Measurements from ENCODE around the gene S100A1. TPM values are rescaled to one million over a fixed set of nuclear protein-coding genes. Genes with fewer than 3 reads are reported as not detected.
"Not testable (repeated sequence)": the region's sequence is repeated elsewhere in the genome, so short reads cannot be mapped to it uniquely, and the experiment has no call there.

S100A1 gene
- total RNA-seq, 2 experiments from 2014 or later: not detected

DNA sequence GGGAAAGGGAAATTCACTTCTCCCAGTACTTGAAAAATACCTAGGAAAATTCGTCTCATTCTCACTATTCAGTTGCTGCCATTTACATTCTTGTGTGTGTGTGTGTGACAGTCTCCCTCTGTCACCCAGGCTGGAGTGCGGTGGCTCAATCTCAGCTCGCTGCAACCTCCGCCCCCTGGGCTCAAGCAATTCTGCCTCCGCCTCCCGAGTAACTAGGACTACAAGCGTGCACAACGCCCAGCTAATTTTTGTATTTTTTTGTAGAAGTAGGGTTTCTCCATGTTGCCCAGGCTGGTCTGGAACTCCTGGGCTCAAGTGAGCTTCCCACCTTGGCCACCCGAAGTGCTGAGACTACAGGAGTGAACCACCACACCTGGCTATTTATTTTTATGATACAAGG, 31.4 kb downstream of the S100A1 start:
- Mint-ChIP-seq H3K4me3 (peak overlapping the region; percentile 98), H3K27me3 (ENCODE audit: low read depth) (no peaks in the 10 kb centered on the region), H3K9me3 (ENCODE audit: insufficient read depth) (no peaks in the 10 kb centered on the region), H3K27ac (peak overlapping the region; percentile 94), H3K36me3 (ENCODE audit: low read depth) (peaks cover 40% of the 10 kb centered on the region), H3K4me1 (ENCODE audit: low read depth) (peaks cover 17% of the 10 kb centered on the region)
- no peak for ATAC-seq
- CTCF ChIA-PET: interaction anchor here (0.7 to 1.8 kb wide), 8 partner anchors 8 to 1342 kb away, joined by 3 to 5 read pairs (median 3); partner anchors contain the start of genes CHTOP, ILF2 and RAB13
- DNase-seq: no peak
- POLR2A ChIA-PET: interaction anchor here (0.6 to 2.7 kb wide), 7 partner anchors 11 to 326 kb away, joined by 3 to 25 read pairs (median 5); partner anchors contain the start of genes CHTOP, ILF2, RAB13 and S100A1

DNA sequence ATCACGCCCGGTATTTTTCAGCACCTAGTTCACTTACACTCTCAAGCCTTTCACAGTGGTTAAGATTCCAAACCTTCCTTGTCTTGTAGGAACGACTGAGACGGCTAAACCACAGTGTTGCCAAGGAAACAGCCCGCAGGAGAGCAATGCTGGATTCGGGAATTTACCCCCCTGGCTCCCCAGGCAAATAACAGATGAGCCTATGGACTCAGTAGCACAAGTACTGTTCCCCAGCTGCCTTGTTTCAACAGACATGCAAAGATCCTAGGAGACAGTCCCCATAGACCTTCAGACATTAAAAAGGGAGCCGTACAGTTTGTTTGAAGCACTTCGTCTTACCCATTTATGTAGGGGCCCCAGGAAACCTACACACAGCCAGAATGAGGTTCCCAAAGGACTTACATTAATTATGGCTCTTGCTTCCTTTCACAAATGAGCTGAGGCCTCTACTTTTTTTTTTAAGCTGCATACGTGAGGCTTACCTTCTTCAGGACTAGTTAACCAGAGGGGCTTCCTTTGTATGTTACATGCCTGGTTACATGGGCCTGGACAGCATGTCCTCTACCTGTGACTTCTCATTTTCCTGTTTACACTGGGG, 33.0 kb downstream of the S100A1 start:
- peaks cover 54% of the 10 kb centered on the region for H3K36me3 Mint-ChIP-seq (ENCODE audit: low read depth)
- H3K4me3 Mint-ChIP-seq: peak overlapping the region; percentile 15
- H3K9me3 Mint-ChIP-seq (ENCODE audit: insufficient read depth): no peaks in the 10 kb centered on the region
- DNase-seq: no peak
- H3K27ac Mint-ChIP-seq: no peak overlapping the region
- no peak for ATAC-seq
- H3K4me1 Mint-ChIP-seq (ENCODE audit: low read depth): peaks cover 16% of the 10 kb centered on the region
- ChIA-PET CTCF (interaction anchor here (0.6 kb wide), 1 partner anchor 1320 kb away, joined by 3 read pairs; no protein-coding TSS in a partner anchor), POLR2A (interaction anchor here (0.7 to 1.2 kb wide), 3 partner anchors 14 to 28 kb away, joined by 3 read pairs; partner anchors contain the start of gene CHTOP)
- no peaks in the 10 kb centered on the region for H3K27me3 Mint-ChIP-seq (ENCODE audit: low read depth)

DNA sequence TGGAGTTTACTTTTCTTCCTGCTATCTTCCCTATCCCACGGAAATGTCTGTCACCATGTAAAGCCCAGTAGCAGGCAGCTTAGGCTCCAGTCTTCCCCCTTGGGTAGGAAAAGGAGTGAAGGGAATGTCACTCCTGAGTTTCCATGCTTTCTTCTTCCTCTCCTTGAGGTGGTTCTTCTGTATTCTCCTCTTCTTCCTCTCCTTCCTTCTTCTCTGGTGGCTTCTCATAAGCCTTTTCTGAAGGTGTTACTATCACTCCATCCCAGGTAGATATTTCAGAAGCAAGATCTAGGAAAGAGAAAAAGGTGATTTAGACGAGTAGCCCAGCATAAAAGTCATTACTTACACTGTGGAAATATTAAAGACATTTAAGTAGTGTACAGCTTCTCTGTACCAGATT, 34.0 kb downstream of the S100A1 start:
- CTCF ChIA-PET: no interaction called here
- peaks cover 16% of the 10 kb centered on the region for H3K4me1 Mint-ChIP-seq (ENCODE audit: low read depth)
- no peak overlapping the region for H3K4me3 Mint-ChIP-seq
- H3K36me3 Mint-ChIP-seq (ENCODE audit: low read depth): peaks cover 65% of the 10 kb centered on the region
- no peaks in the 10 kb centered on the region for H3K27me3 Mint-ChIP-seq (ENCODE audit: low read depth)
- ATAC-seq (no peak), DNase-seq (no peak)
- H3K27ac Mint-ChIP-seq: no peak overlapping the region
- POLR2A ChIA-PET: interaction anchor here (1.2 kb wide), 1 partner anchor 24 kb away, joined by 3 read pairs; no protein-coding TSS in a partner anchor
- no peaks in the 10 kb centered on the region for H3K9me3 Mint-ChIP-seq (ENCODE audit: insufficient read depth)

DNA sequence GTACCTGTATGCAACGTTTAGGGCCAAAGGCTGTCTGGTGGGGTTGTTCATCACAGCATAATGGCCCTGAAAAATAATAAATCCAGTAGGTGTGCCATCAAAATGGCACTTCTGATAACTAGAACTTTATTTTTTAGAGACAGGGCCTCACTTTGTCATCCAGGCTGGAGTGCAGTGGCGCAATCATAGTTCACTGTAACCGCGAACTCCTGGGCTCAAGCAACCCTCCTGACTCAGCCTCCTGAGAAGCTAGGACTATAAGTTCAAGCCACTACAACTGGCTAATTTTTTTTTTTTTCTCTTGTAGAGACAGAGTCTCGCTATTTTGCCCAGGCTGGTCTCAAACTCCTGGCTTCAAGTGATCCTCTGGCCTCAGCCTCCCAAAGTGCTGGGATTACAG, 35.0 kb downstream of the S100A1 start:
- ATAC-seq (no peak), DNase-seq (no peak)
- no peaks in the 10 kb centered on the region for H3K27me3 Mint-ChIP-seq (ENCODE audit: low read depth)
- no peak overlapping the region for H3K27ac Mint-ChIP-seq
- no peaks in the 10 kb centered on the region for H3K9me3 Mint-ChIP-seq (ENCODE audit: insufficient read depth)
- ChIA-PET POLR2A (interaction anchor here (0.6 to 1.6 kb wide), 2 partner anchors 25 to 305 kb away, joined by 3 to 5 read pairs; partner anchors contain the start of gene CREB3L4), CTCF (no interaction called here)
- peaks cover 74% of the 10 kb centered on the region for H3K36me3 Mint-ChIP-seq (ENCODE audit: low read depth)
- H3K4me1 Mint-ChIP-seq (ENCODE audit: low read depth): peaks cover 23% of the 10 kb centered on the region
- no peak overlapping the region for H3K4me3 Mint-ChIP-seq

DNA sequence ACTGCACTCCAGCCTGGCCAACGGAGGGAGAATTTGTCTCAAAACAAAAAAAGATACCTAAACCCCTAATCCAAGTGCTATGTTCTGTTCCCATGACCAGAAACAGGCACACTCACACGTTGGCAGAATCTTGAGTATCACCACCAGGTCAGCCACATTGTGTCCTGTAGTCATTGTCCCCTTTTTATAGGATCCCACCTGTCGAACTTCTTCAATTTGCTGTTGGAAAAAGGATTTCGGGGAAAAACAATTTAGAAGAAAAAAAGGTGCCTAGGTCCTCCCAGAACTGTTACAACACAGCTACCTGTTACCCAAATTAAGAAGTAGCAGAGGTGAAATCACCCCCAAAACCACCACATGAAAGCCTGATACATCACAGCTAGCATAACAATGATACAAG, 39.2 kb downstream of the S100A1 start:
- ATAC-seq (no peak), DNase-seq (no peak)
- ChIA-PET CTCF (interaction anchor here (1.1 kb wide), 1 partner anchor 8 kb away, joined by 5 read pairs; the partner anchor contains the start of gene SNAPIN), POLR2A (interaction anchor here (1.8 kb wide), 1 partner anchor 9 kb away, joined by 4 read pairs; the partner anchor contains the start of gene SNAPIN)
- Mint-ChIP-seq H3K4me3 (no peak overlapping the region), H3K36me3 (ENCODE audit: low read depth) (peaks cover 74% of the 10 kb centered on the region), H3K4me1 (ENCODE audit: low read depth) (peaks cover 33% of the 10 kb centered on the region), H3K27me3 (ENCODE audit: low read depth) (no peaks in the 10 kb centered on the region), H3K9me3 (ENCODE audit: insufficient read depth) (no peaks in the 10 kb centered on the region), H3K27ac (peak overlapping the region; percentile 16)

DNA sequence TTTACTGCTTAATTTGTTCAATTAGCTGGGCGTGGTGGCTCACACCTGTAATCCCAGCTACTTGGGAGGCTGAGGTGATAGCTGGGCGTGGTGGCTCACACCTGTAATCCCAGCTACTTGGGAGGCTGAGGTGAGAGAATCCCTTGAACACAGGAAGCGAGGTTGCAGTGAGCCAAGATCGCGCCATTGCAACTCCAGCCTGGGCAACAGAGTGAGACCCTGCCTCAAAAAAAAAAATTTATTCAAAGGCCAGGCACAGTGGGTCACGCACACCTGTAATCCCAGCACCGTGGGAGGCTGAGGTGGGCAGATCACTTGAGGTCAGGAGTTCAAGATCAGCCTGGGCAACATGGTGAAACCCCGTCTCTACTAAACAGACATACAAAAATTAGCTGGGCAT, 40.4 kb downstream of the S100A1 start:
- H3K9me3 Mint-ChIP-seq (ENCODE audit: insufficient read depth); H3K4me3 Mint-ChIP-seq; ATAC-seq; DNase-seq; CTCF ChIA-PET; H3K27me3 Mint-ChIP-seq (ENCODE audit: low read depth): not testable (repeated sequence)
- peak overlapping the region; percentile 74 for H3K27ac Mint-ChIP-seq
- POLR2A ChIA-PET: interaction anchor here (2.9 kb wide), 1 partner anchor 34 kb away, joined by 17 read pairs; the partner anchor contains the start of gene CHTOP
- H3K36me3 Mint-ChIP-seq (ENCODE audit: low read depth): peaks cover 63% of the 10 kb centered on the region
- peaks cover 33% of the 10 kb centered on the region for H3K4me1 Mint-ChIP-seq (ENCODE audit: low read depth)

DNA sequence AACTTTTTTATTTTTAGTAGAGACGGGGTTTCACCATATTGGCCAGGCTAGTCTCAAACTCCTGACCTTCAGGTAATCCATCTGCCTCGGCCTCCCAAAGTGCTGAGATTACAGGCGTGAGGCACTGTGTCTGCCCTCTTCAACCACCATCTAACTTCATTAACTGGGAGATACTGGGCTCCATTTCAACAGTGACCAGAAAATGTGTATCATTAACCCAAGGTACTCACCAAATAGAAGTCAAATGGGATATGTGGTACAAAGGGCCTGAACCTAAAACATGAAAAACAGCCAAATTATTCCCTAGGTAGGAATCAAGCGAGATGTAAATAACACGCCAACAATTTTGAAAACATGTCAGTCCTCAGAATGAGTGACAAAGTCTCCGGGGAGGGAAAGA, 41.4 kb downstream of the S100A1 start:
- Mint-ChIP-seq H3K4me3 (no peak overlapping the region), H3K36me3 (ENCODE audit: low read depth) (peaks cover 56% of the 10 kb centered on the region), H3K9me3 (ENCODE audit: insufficient read depth) (no peaks in the 10 kb centered on the region), H3K27me3 (ENCODE audit: low read depth) (no peaks in the 10 kb centered on the region), H3K27ac (no peak overlapping the region), H3K4me1 (ENCODE audit: low read depth) (peaks cover 33% of the 10 kb centered on the region)
- DNase-seq: no peak
- ChIA-PET CTCF (no interaction called here), POLR2A (interaction anchor here (0.6 to 2.9 kb wide), 3 partner anchors 35 to 254 kb away, joined by 3 to 17 read pairs (median 3); partner anchors contain the start of gene CHTOP)
- ATAC-seq: no peak

DNA sequence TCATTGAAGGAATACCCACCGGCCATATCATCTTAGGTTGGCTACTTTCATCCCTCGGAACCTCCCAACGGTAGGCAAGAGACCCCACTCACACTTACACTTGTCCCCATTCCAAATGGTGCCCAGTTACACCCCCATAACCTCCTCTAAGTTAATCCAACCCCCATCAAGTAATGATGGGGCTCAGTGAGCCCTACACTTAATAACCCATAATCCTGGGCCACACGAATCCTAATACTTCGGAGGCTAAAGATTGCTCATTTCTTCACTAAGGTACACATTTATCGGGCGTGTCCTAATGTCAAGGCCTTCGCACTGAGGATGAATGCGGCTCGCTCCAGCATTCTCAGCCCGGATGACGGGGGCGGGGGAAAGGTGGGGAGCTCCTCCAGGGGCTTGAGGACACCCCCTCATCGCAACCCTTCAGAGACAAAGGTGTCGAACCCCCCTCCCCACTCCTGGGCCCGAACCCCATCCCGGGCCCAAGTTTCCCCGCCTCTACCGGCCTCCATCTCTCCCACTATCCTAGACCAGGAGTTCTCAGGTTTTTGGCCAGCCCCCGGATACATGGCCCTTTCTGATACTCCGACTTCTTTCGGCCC, 42.1 kb downstream of the S100A1 start:
- H3K27ac Mint-ChIP-seq: no peak overlapping the region
- ChIA-PET POLR2A (interaction anchor here (0.6 to 2.9 kb wide), 4 partner anchors 11 to 284 kb away, joined by 3 to 17 read pairs (median 6); partner anchors contain the start of genes CHTOP and SNAPIN), CTCF (interaction anchor here (1.1 kb wide), 1 partner anchor 11 kb away, joined by 4 read pairs; no protein-coding TSS in a partner anchor)
- DNase-seq (no peak), ATAC-seq (no peak)
- H3K27me3 Mint-ChIP-seq (ENCODE audit: low read depth): no peaks in the 10 kb centered on the region
- H3K4me1 Mint-ChIP-seq (ENCODE audit: low read depth): peaks cover 33% of the 10 kb centered on the region
- no peaks in the 10 kb centered on the region for H3K9me3 Mint-ChIP-seq (ENCODE audit: insufficient read depth)
- peaks cover 48% of the 10 kb centered on the region for H3K36me3 Mint-ChIP-seq (ENCODE audit: low read depth)
- no peak overlapping the region for H3K4me3 Mint-ChIP-seq

DNA sequence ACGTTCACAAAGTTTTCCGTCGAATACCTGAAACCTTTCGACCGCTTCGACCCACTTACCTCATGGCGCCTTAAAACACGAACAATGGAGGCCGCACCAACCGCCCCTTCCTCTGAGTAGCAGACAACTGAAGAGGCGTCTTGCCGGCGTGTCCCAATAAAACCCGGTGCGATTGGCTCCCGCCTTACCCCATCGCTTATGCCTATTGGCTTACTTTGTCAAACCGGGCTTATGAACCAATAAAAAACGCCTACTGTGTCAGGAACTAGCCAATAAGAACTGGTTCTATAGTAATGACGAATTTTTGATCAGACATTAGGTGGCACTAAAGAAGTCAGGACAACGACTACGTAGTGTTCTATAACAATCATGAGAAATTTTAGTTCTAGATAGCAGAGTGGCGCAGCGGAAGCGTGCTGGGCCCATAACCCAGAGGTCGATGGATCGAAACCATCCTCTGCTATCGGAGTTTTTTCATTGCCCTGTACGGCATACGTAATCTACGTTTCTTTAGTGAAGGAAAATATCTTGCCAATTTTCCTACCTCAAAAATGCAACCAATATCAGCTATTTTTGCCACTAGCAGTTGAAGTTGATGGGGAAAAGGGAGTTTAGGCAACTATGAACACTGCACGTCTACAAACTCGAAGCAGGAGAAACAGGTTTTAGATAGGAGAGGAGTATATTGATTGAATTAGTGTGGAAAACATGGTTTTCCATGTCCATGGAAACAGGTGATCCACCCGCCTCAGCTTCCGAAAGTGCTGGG, 42.8 kb downstream of the S100A1 start, which contains the start of gene ILF2:
TSS of gene ILF2 (minus strand) at position 135 of the 769 bp plus-strand sequence. CDS start at position 64, 71 bp downstream.
- peak; percentile 93 for ATAC-seq
- H3K9me3 Mint-ChIP-seq (ENCODE audit: insufficient read depth): no peaks in the 10 kb centered on the region
- POLR2A ChIA-PET: interaction anchor here (0.7 to 2.9 kb wide), 8 partner anchors 12 to 320 kb away, joined by 3 to 17 read pairs (median 4); partner anchors contain the start of genes CHTOP, RPS27 and SNAPIN
- H3K36me3 Mint-ChIP-seq (ENCODE audit: low read depth): peaks cover 43% of the 10 kb centered on the region
- CTCF ChIA-PET: interaction anchor here (0.7 to 1.6 kb wide), 11 partner anchors 12 to 488 kb away, joined by 3 to 10 read pairs (median 3); partner anchors contain the start of genes CHTOP, RAB13 and SLC27A3
- H3K4me3 Mint-ChIP-seq: no peak within 1 kb of the TSS
- no peak within 1 kb of the TSS for H3K27ac Mint-ChIP-seq
- DNase-seq: peak; percentile 99
- no peaks in the 10 kb centered on the region for H3K27me3 Mint-ChIP-seq (ENCODE audit: low read depth)
- peaks cover 33% of the 10 kb centered on the region for H3K4me1 Mint-ChIP-seq (ENCODE audit: low read depth)

DNA sequence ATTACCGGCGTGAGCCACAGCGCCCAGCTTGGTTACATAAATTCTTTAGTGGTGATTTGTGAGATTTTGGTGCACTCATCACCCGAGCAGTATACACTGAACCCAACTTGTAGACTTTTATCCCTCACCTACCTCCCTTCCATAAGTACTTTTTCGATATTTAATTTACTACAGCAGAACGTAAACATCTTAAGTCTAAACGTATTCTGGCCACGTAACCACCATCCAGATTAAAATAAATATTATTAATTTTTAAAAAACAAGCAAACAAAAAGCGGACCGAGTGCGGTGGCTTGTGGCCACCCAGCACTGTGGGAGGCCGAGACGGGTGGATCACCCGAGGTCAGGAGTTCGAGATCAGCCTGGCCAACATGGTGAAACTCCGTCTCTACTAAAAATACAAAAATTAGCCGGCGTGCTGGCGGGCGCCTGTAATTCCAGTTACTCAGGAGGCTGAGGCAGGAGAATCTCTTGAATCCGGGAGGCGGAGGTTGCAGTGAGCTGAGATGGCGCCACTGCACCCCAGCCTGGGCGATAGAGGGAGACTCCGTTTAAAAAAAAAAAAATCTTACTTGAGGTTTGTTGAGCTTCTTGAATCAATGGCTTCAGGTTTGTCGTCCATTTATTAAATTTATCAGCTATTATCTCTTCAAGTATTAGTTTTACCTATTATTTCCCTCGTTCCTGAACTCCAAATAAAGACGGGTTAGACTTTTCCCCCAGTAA, 43.6 kb downstream of the S100A1 start:
- not testable (repeated sequence) for H3K9me3 Mint-ChIP-seq (ENCODE audit: insufficient read depth); H3K27me3 Mint-ChIP-seq (ENCODE audit: low read depth)

More for the DNA sequence above, 43.6 kb downstream of the S100A1 start:
- ChIA-PET CTCF (interaction anchor here (0.7 to 1.6 kb wide), 18 partner anchors 12 to 488 kb away, joined by 3 to 10 read pairs (median 4); partner anchors contain the start of genes CHTOP, CREB3L4, RAB13 and SLC27A3), POLR2A (interaction anchor here (0.6 to 2.9 kb wide), 12 partner anchors 12 to 319 kb away, joined by 3 to 17 read pairs (median 4); partner anchors contain the start of genes CHTOP, INTS3, JTB and RPS27)
- H3K4me3 Mint-ChIP-seq, H3K27ac Mint-ChIP-seq: not testable (repeated sequence)
- ATAC-seq: peak; percentile 45
- peak; percentile 68 for DNase-seq
- Mint-ChIP-seq H3K4me1 (ENCODE audit: low read depth) (peaks cover 33% of the 10 kb centered on the region), H3K36me3 (ENCODE audit: low read depth) (peaks cover 36% of the 10 kb centered on the region)

All from activated CD8-positive, alpha-beta T cell treated with anti-CD3 and anti-CD28 coated beads, Interleukin-2, amount 10 ng/mL, durations not matched to agents 7 days and 5 days (primary cell).